NCI-H748 (cell line): ENCODE data around the gene EMP2.
"Not testable (repeated sequence)": the region's sequence is repeated elsewhere in the genome, so short reads cannot be mapped to it uniquely, and the experiment has no call there.

ENCODE experiments used
- DNase-seq: peaks from one replicate; lab custom pipeline; 2025; ENCODE audit not compliant: unreplicated experiment; lab: John Stamatoyannopoulos, UW

The EMP2 gene

DNA sequence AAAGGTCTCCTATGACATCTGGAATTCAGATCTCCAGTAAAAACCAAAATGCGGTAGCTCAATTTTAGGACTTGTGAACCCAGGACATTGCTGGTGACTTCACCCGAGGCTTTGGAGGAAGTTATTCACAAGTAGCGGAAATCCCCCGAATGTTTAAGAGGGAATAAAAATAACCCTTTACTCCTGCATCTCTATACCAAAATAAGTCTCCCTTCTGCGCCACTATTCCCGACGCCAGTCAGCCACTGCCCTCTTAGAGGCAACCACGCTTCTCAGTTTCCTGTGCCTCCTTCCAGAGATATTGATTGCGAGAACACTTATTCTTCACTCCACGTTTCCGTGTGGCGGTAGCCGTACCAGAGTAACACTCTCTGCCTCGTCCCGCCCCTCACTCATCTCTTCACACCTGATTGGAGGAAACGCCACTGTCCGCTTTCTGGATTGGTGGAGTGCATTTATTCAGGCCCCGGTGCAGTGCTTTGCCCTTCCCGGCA lies 27.4 kb downstream of the EMP2 start:
- no peak for DNase-seq

DNA sequence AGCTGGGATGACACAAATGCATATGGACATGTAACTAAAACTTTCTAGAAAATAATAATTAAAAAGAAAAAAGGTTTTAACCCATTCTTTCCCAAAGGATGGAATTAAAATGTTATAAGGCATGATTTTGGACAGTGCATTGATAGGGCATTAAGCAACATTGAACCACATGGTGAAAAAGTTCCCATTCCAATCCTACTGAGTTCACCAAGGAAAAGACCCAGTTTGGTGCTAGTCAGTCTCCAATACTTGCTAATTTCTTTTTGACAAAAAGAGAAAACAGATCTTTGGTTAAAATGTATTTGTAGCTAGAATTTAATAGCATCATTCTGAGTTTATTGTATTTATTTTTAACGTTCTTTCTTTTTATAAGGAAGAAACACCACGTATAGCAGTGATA lies 28.1 kb downstream of the EMP2 start:
- no peak for DNase-seq

DNA sequence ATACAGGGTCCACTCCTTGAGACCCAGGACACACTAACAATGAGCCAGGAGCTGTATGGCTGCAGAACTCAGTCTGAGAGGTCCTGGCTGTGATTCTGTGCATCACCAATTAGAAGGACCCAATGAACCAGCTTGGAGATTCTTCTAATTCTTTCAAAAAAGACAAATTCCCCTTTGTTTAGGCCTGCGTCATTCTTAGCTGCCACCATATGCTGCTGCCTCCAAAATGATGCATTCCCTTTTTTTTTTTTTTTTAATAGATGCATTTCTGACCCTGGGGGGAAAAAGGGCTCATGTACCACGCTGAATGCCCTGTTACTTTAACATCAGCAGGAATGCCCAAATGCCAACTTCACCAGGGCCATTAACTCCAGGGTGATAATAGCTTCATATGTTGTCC lies 28.5 kb downstream of the EMP2 start:
- no peak for DNase-seq

DNA sequence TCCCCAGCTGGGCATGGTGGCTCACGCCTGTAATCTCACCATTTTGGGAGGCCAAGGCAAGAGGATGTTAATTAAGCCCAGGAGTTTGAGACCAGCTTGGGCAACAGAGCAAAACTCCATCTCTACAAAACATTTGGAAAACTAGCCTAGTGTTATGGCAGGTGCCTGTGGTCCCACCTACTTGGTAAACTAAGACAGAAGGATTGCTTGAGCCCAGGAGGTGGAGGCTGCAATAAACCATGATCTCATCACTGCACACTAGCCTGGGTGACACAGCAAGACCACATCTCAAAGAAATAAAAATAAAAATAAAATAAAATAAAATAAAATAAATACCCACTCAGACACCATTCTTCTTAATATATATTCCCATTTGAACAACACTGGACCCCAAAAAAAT lies 32.0 kb downstream of the EMP2 start:
- no peak for DNase-seq

DNA sequence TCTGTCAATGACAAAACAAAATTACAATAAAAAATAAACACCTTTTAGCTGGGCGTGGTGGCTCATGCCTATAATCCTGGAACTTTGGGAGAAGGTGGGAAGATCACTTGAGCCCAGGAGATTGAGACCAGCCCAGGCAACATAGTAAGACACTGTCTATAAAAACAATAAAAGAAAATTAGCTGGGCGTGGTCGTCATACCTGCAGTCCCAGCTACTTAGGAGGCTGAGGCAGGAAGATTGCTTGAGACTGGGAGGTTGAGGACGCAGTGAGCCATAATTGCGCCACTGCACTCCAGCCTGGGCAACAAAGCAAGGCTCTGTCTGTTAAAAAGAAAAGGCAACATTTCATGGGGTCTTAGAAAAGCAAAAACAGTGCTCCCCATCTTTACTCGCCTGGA lies 32.7 kb downstream of the EMP2 start:
- no peak for DNase-seq

DNA sequence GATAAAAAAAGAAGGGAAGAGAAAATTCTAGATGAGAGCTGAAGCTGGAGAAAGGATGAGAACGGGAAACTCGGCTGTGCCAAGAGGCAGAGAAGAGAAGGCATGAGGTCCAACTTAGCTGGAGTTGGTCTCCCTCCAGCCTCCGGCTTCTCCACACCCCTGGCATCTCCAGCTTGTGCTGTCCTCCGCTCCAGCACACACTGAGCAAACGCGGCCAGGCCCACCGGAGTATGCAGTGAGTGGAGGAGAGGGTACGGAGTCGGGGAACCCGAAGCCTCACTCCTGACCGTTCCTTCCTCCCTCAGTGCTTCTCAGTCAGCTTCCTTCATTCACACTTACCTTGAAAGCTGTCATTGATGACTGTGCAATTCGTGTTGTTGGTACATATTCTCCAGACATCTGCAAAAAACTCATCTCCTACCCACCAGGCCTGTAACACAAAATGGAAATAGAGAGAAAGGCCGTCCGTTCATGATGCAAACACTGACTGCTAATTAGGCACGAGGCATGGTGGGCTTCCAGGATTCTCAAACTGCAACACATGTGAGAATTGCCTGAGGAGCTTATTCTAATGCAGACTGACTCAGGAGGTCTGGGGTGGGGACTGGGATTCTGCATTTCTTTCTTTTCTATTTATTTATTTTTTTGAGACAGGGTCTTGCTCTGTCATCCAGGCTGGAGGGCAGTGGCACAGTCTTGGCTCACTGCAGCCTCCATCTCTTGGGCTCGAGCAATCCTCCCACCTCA lies 37.0 kb downstream of the EMP2 start:
- no peak for DNase-seq

DNA sequence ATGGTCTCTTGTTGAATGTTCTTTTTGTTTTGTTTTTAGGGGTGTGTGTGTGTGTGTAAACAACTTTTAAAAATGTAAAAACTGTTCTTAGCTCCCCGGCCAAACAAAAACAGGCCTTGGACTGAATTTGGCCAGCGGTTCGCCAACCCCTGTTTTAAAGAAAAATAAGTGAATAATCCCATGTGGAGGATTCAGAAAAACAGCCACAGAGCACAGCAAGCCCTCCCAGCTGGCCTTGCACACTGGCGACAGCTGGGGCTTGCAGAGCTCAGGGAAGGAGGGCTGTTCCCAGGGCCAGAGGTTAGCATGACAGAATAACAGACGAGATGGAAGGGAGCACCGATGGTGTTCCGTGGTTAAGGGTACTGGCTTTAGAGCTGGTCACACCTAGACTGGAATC lies 39.0 kb downstream of the EMP2 start:
- no peak for DNase-seq

DNA sequence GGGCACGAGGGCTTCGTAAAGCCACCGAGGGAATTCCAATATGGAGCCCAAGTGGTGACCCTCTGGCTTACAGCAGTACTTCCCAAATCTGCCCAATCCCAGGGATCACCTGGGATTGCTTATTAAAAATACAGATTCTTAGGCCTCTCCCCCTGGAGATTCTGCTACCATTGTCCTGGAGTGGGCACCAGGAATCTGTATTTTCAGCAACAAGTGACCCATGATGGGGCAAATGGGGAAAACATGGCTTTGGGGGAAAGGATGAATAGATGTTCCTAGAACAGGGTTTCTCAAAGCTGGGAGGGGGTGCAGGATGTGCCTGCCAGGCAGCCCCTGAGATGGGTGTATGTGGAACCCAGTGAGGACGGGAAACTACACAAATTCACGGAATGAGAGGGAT lies 40.6 kb downstream of the EMP2 start:
- no peak for DNase-seq

DNA sequence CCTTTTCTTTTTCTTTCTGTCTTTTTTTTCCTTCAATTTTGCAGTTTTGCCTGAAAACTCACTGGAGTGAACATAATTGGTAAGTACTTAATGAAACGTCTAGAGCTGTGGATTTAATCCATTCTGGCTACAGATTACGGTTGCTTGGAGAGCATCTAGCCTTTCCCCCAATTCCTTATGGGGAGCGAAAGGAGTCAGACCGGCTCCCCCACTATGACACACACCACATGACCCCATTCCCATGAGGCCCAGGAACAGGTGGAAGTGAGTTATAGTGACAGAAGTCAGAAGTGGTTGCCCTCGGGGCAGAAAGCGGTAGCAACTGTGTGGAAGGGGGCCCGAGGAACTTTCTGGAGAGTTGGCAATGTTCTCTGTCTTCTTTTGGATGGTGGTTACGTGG lies 41.2 kb downstream of the EMP2 start:
- DNase-seq = no peak

DNA sequence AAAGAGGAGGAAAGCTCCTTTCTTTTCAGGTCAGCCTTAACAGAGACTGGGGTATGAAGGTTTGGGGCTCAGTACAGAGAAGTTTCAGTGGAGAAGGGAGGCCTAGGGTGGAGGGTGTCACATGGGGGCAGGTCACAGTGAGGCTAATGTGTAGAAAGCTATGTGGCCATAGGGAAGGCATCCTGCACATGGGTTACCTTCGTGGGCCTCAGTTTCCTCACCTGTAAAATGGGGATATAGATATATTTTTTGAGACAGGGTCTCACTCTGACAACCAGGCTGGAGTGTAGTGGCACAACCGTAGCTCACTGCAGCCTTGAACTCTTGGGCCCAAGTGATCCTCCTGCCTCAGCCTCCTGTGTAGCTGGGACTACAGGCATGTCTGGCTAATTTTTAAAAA lies 41.8 kb downstream of the EMP2 start:
- DNase-seq = no peak

DNA sequence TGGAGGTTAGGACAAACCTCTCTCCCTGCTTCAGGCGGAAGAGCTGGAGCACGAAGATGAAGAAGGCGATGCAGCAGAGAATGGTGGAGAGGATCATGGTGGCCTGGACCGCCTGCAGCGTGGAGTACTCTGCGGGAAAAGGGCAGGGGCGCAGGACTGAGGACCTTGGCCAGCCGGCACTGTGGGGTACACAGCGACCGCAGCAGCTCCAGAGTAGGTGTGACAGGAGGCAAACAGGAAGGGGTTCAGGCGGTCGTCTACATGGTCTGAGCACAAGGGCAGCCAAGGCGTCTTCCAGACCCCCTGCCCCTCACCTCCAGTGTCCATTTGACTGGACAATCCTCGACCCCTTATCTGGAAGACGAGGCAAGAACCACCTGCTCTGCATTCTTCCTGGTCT lies 42.5 kb downstream of the EMP2 start:
- no peak for DNase-seq

DNA sequence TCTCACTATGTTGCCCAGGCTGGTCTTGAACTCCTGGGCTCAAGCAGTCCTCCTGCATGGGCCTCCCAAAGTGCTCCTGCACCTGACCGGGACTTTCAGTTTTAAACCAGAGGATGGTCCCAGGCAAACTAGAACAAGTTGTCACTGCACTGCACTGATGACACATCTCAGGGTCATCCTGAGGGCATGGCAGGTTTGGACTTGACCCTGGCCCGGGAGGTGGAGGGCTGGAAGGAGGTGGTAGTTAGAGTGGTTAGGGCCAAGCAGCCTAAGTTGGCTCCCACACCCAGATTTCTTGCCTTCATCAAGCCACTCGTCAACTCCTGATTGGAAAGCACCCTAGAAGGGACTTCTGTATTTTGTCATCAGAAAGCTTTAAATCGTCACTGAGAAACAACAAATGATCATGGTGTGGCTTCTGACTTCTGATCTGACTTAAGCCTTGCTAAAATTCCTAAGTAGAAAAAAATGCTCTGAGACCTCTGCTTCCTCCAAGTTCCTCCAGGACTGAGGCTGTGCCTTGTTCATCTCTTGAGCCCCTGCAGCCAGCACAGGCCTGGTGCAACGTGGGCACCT lies 43.5 kb downstream of the EMP2 start:
- no peak for DNase-seq

DNA sequence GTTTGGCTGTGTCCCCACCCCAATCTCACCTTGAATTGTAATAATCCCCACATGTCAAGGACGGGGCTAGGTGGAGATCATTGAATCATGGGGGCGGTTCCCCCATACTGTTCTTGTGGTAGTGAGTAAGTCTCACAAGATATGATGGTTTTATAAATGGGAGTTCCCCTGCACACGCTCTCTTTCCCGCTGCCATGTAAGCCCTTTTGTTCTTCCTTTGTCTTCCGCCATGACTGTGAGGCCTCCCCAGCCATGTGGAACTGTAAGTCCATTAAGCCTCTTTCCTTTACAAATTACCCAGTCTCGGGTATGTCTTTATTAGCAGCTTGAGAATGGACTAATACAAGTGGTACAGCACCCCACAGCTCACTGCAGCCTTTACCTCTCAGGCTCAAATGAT lies 44.1 kb downstream of the EMP2 start:
- not testable (repeated sequence) for DNase-seq

DNA sequence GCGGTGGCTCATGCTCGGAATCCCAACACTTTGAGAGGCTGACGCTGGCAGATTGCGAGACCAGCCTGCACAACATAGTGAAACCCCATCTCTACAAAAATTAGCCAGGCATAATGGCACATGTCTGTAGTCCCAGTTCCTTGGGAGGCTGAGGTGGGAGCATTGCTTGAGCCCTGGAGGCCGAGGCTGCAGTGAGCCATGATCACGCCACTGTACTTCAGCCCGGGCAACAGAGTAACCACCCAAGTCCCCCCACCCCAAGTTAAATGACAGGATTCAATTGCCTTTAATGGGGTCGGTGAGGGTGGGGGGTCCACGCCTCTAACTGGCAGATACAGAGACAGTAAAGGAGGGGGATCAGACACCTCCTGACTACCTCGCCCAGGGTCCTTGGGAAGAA lies 44.9 kb downstream of the EMP2 start:
- DNase-seq = no peak

DNA sequence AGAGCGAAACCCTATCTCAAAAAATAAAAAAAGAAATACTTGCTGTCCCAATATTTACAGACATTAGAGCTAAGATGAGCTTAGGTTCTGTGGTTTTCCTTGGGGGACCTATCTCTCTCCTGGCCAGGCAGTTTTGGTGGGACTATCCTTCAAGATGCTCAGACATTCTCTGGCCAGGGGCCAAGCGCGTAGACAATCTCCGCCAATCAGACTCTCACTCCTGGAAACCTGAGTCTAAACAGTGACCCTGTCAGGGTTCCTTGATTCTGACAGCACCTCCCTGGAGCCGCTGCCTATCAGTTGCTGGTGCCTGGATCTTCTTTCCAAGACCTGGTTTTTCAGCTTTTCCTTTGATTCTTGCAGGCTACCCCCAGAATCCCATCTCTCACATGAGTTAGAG lies 45.6 kb downstream of the EMP2 start:
- DNase-seq = no peak

DNA sequence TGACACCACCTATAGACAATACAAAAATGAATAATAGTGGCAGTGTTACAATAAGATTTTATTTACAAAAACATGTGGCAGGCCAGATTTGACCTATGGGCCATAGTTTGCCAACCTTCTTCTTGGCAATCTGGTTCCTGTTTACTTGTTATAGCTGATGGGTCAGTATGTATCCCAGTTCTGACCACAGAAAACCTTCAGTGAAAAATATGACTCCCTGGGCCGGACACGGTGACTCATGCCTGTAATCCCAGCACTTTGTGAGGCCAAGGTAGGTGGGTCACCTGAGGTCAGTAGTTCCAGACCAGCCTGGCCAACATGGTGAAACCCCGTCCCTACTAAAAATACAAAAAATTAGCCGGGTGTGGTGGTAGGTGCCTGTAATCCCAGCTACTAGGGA lies 46.8 kb downstream of the EMP2 start:
- DNase-seq = not testable (repeated sequence)

DNA sequence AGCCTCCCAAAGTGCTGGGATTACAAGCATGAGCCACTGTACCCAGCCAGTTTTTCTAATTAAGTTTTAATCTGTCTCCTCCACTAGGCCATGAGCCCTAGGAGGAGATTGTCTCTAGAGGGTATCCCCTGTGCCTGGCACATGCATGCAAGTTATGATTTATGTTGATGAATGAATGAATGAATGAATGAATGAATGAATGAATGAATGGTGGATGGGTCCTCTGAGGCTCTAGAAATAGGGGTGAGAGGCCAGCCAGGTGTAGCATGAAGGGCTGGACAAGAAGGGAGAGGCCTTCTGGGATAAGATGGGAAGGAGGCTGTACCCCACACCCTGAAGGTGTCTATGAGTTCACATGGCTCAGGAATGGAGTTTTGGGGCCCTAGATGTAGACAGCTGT lies 48.8 kb downstream of the EMP2 start:
- DNase-seq = no peak

DNA sequence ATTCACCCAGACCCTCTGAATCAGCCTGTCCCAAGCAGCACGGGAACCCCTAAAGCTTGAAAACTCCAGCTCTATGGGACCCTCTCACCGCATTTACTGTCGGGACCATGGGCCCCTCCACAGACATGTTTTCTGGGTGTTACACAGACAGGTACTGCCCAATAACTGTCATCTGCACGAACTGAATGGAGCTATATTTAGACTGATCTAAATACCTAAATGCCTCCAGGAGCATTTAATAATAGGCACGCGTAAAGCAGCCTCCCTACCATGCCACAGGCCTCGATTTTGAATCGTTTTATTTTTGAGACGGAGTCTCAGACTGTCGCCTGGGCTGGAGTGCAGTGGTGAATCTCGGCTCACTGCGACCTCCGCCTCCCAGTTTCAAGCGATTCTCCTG lies 49.7 kb downstream of the EMP2 start:
- DNase-seq = no peak

DNA sequence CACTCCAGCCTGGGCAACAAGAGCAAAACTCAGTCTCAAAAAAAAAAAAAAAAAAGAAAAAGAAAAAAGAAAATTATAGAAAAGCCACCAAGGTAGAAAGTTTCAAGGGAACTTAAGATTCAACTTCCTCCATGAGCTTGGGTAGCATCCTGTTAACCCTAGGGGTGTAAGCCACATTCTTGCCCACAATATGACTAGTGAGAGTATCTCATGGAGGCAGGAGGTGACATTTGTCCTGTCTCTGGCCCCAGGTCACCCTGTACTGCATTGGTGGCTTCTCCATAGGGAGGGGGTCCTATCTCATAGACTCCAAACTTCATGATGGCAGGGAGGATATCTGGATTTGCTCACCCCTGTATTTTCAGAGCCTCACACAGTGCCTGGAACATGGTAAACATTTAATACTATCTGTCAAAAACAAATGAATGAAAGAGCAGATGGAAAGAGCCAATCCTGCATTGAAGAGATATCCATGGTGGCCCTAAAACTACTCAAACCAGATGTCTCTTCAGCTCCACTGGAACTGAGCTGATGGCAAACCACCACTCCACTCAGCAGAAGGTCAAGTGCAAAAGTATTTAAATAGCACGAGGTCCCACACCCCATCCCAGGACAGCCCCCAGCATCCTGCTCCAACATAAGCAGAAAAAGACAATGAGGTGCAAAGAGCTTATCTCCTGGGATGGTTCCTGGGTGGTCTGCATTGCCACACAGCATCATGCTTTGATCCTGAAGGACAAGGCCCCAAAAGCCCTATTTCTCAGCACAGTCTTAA lies 50.3 kb downstream of the EMP2 start:
- no peak for DNase-seq

DNA sequence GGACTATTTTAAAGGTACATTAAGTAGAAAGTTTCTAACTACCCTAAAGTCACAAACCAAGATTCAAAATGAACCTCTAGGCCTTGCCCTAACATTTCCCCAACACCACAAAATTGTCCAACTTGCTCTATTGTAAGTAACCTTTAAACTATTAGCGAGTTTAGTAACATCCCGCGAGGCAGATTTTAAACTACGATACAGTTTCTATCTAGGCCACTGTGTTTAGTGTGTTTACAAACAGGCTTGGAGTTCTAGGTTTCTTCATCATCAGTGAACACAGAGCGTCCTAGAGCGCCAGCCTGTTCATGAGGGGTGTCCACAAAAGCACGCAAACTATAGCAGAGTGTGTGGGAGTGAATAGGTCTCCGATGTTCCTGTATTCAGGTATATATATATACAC lies 51.8 kb downstream of the EMP2 start:
- no peak for DNase-seq

DNA sequence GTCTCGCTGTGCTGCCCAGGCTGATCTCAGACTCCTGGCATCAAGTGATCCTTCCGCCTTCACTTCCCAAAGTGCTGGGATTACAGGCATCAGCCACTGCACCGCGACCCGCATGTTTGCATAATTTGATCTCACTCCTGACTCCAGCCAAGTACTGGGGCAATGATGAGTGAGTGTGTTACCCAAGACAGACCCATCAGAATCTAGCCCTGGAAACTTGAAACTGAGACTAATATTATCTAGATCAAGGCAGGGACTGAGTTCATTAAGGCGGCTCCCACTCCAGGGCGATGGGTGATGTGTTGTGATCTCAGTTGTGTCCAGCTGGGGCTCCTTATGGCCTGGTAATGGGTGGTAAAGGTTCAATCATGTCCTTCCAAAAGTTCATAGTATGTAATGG lies 53.4 kb downstream of the EMP2 start:
- DNase-seq = no peak

DNA sequence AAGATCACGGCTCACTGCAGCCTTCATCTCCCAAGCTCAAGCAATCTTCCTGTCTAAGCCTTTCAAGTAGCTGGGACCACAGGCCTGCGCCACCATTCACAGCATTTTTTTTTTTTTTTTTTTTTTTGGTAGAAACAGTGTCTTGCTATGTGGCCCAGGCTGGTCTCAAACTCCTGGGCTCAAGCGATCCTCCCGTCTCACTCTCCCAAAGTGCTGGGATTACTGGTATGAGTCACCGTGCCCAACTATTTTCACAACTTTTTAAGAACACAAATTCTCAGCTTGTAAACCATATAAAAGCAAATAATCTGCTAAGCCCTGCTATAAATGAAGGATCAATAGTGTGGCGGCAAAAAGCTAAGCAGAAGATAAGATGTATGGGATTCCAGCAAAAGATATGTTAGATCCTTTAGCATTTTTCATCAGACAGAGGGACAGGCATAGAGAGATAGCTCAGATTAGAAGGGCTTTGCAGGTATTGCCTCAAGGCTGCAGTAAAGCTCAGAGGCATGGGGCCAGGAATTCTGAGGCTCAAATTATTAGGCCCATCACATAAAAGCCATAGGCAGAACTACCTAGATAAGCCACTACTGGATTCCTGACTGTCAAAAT lies 55.1 kb downstream of the EMP2 start:
- no peak for DNase-seq
